Neural cell (in vitro differentiated cells): ENCODE data around the gene SLC4A1. TPM values are rescaled to one million over a fixed set of nuclear protein-coding genes. Genes with fewer than 3 reads are reported as not detected.
A peak's percentile ranks its signal among the peaks of the same experiment; 100 is the strongest.

ENCODE experiments used
- H2AFZ ChIP-seq: fragments of 200-600, 300-800 bp; sonication (generic), shearing (Covaris generic); 2 replicates; pipeline ENCODE4 v1.6.0; 2014; ENCODE audit warnings: low read depth, mild to moderate bottlenecking, antibody characterized with exemption, low read length, moderate library complexity
- H3F3A ChIP-seq: fragments of 200-600 bp; shearing (Covaris generic); 2 replicates; pipeline ENCODE4 v1.6.1; 2016; ENCODE audit warnings: mild to moderate bottlenecking, moderate library complexity, mixed read lengths, antibody characterized with exemption, low read length; ENCODE audit not compliant: insufficient read depth, poor library complexity, severe bottlenecking
- H3K27ac ChIP-seq: fragments of 200-600, 300-800 bp; sonication (generic), shearing (Covaris generic); 2 replicates; pipeline ENCODE4 v1.5.1; 2014; ENCODE audit warnings: mild to moderate bottlenecking, low read length, moderate library complexity
- H3K27me3 ChIP-seq: fragments of 300-800, 200-600 bp; sonication (generic), shearing (Covaris generic); 2 replicates; pipeline ENCODE4 v1.6.0; 2014; ENCODE audit warnings: mild to moderate bottlenecking, low read depth, low read length, moderate library complexity; ENCODE audit not compliant: insufficient read depth
- H3K36me3 ChIP-seq: fragments of 300-800, 200-600 bp; sonication (generic), shearing (Covaris generic); 2 replicates; pipeline ENCODE4 v1.5.1; 2014; ENCODE audit warnings: mild to moderate bottlenecking, antibody characterized with exemption, low read length, moderate library complexity; ENCODE audit not compliant: insufficient read depth
- H3K4me2 ChIP-seq: fragments of 300-800, 200-600 bp; sonication (generic), shearing (Covaris generic); 2 replicates; pipeline ENCODE4 v1.6.0; 2014; ENCODE audit warnings: mild to moderate bottlenecking, low read length
- H3K4me3 ChIP-seq: fragments of 300-800, 200-600 bp; sonication (generic), shearing (Covaris generic); 2 replicates; pipeline ENCODE4 v1.5.1; 2014; ENCODE audit warnings: mild to moderate bottlenecking, low read length, moderate library complexity
- H3K79me2 ChIP-seq: fragments of 200-600 bp; shearing (Covaris generic); replicated peaks from 2 replicates; pipeline ENCODE4 v1.6.0; 2014; ENCODE audit warnings: mild to moderate bottlenecking, low read length, moderate library complexity; ENCODE audit not compliant: insufficient read depth
- H3K9ac ChIP-seq: fragments of 300-800, 200-600 bp; sonication (generic), shearing (Covaris generic); 2 replicates; pipeline ENCODE4 v1.6.1; 2016; ENCODE audit warnings: mild to moderate bottlenecking, low read length, mixed read lengths
- H3K9me2 ChIP-seq: fragments of 200-600 bp; shearing (Covaris generic); 2 replicates; pipeline ENCODE4 v1.6.1; 2016; ENCODE audit warnings: mild to moderate bottlenecking, low read length, mixed read lengths; ENCODE audit not compliant: insufficient read depth
- H3K9me3 ChIP-seq: fragments of 200-600, 300-800 bp; sonication (generic), shearing (Covaris generic); 2 replicates; pipeline ENCODE4 v1.6.1; 2016; ENCODE audit warnings: mild to moderate bottlenecking, mixed run types, low read length, moderate library complexity, mixed read lengths
- H4K20me1 ChIP-seq: fragments of 200-600 bp; shearing (Covaris generic); 2 replicates; pipeline ENCODE4 v1.6.1; 2016; ENCODE audit warnings: mild to moderate bottlenecking, mixed run types; ENCODE audit not compliant: insufficient read depth
- CTCF ChIP-seq: fragments of 450-650 bp; IDR thresholded peaks from 2 replicates; pipeline ENCODE4 v1.5.1; 2014; ENCODE audit warnings: antibody characterized with exemption, mild to moderate bottlenecking, moderate library complexity; ENCODE audit not compliant: poor library complexity, severe bottlenecking
- EP300 ChIP-seq: fragments of 450-650 bp; conservative IDR thresholded peaks from 2 replicates; pipeline ENCODE4 v1.6.1; 2014; ENCODE audit warnings: antibody characterized with exemption, mild to moderate bottlenecking, moderate library complexity; ENCODE audit not compliant: poor library complexity, severe bottlenecking
- EZH2 ChIP-seq: fragments of 200-600, 300-800 bp; shearing (Covaris generic), sonication (generic); IDR thresholded peaks from 2 replicates; pipeline ENCODE4 v1.6.1; 2014; ENCODE audit warnings: antibody characterized with exemption, low read length, borderline replicate concordance, mild to moderate bottlenecking; ENCODE audit not compliant: insufficient read depth, poor library complexity, severe bottlenecking
- MXI1 ChIP-seq: fragments of 450-650 bp; conservative IDR thresholded peaks from 2 replicates; pipeline ENCODE4 v1.6.1; 2014; ENCODE audit warnings: antibody characterized with exemption, mild to moderate bottlenecking; ENCODE audit not compliant: poor library complexity, severe bottlenecking
- POLR2AphosphoS5 ChIP-seq: IDR thresholded peaks from 2 replicates; pipeline ENCODE4 v1.6.1; 2012
- RAD21 ChIP-seq: fragments of 450-650 bp; conservative IDR thresholded peaks from 2 replicates; pipeline ENCODE4 v1.6.1; 2014; ENCODE audit warnings: antibody characterized with exemption, mild to moderate bottlenecking, moderate library complexity
- REST ChIP-seq: IDR thresholded peaks from 2 replicates; pipeline ENCODE4 v1.6.1; 2012; ENCODE audit warnings: borderline replicate concordance
- SMC3 ChIP-seq: fragments of 450-650 bp; conservative IDR thresholded peaks from 2 replicates; pipeline ENCODE4 v1.6.1; 2014; ENCODE audit warnings: antibody characterized with exemption, mild to moderate bottlenecking, moderate library complexity; ENCODE audit not compliant: poor library complexity
- TAF1 ChIP-seq: IDR thresholded peaks from 2 replicates; pipeline ENCODE4 v1.6.1; 2012; ENCODE audit warnings: low read depth
- polyA plus RNA-seq: library from polyadenylated mRNA; depleted of rRNA; stranded (reverse); fragments of >200 nt; gene quantifications from 2 replicates; pipeline ENCODE4 v1.2.3, GENCODE V29; 2014

The SLC4A1 gene
- polyA plus RNA-seq, 1 donor from 2014 or later: 0.05 TPM

GRCh38 chr17:44219616-44220212 lies 48.2 kb downstream of the SLC4A1 start, which contains the start of gene UBTF:
UBTF (minus strand) TSS chr17:44219675; CDS start chr17:44218229, 1,446 bp downstream.
- peak within 1 kb of the TSS; percentile 97 for H3K4me3 ChIP-seq
- H3K9me2 ChIP-seq: no peaks in the 10 kb centered on the region
- no peak within 1 kb of the TSS for H2AFZ ChIP-seq
- H4K20me1 ChIP-seq: peaks cover 24% of the 10 kb centered on the region
- peaks cover 14% of the 10 kb centered on the region for H3K36me3 ChIP-seq
- peaks cover 29% of the 10 kb centered on the region for H3K79me2 ChIP-seq
- H3F3A ChIP-seq: no peaks in the 10 kb centered on the region
- H3K27ac ChIP-seq: peak within 1 kb of the TSS; percentile 96
- H3K9me3 ChIP-seq: no peaks in the 10 kb centered on the region
- no peaks in the 10 kb centered on the region for H3K27me3 ChIP-seq
- H3K9ac ChIP-seq: peak within 1 kb of the TSS; percentile 99
- H3K4me2 ChIP-seq: no peak within 1 kb of the TSS
- TF ChIP-seq CTCF (no peak), REST (no peak), EP300 (no peak), POLR2AphosphoS5 (peak; percentile 29), MXI1 (no peak), TAF1 (peak; percentile 55)

GRCh38 chr17:44219108-44219615 lies 48.8 kb downstream of the SLC4A1 start:
- TF ChIP-seq REST (no peak), MXI1 (peak; percentile 46), TAF1 (no peak), EP300 (peak; percentile 19), RAD21 (peak; percentile 20), SMC3 (peak; percentile 29), EZH2 (no peak), CTCF (peak; percentile 61)
- no peak overlapping the region for H3K4me2 ChIP-seq
- no peaks in the 10 kb centered on the region for H3F3A ChIP-seq
- peak overlapping the region; percentile 97 for H3K4me3 ChIP-seq
- peak overlapping the region; percentile 73 for H3K27ac ChIP-seq
- H3K9me3 ChIP-seq: no peaks in the 10 kb centered on the region
- peaks cover 19% of the 10 kb centered on the region for H3K36me3 ChIP-seq
- H4K20me1 ChIP-seq: peaks cover 24% of the 10 kb centered on the region
- H3K9ac ChIP-seq: peak overlapping the region; percentile 99
- no peak overlapping the region for H2AFZ ChIP-seq
- H3K27me3 ChIP-seq: no peaks in the 10 kb centered on the region
- H3K9me2 ChIP-seq: no peaks in the 10 kb centered on the region
- H3K79me2 ChIP-seq: peaks cover 29% of the 10 kb centered on the region
